Dendritic cell treated with granulocyte-macrophage colony-stimulating factor and Interleukin-4, amounts not matched to agents 40 ng/mL and 50 ng/mL, for 4 days (primary cell): ENCODE results near the gene EPHA6.

Experiments used
- H3K27ac Mint-ChIP-seq: one replicate; pipeline ENCODE4 v1.8.0; 2022; ENCODE audit warnings: mild to moderate bottlenecking, mixed read lengths
- H3K27me3 Mint-ChIP-seq: one replicate; pipeline ENCODE4 v1.8.0; 2022; ENCODE audit warnings: mild to moderate bottlenecking, mixed read lengths
- H3K36me3 Mint-ChIP-seq: one replicate; pipeline ENCODE4 v1.8.0; 2022; ENCODE audit warnings: low read depth, mixed read lengths
- H3K4me1 Mint-ChIP-seq: one replicate; pipeline ENCODE4 v1.8.0; 2022; ENCODE audit warnings: low read depth, mixed read lengths
- H3K4me3 Mint-ChIP-seq: one replicate; pipeline ENCODE4 v1.8.0; 2022; ENCODE audit warnings: mild to moderate bottlenecking, moderate library complexity, mixed read lengths
- H3K9me3 Mint-ChIP-seq: one replicate; pipeline ENCODE4 v1.8.0; 2022; ENCODE audit warnings: mixed read lengths
- intact Hi-C: fragments of 100-400 bp; cut with micrococcal nuclease; formaldehyde crosslinking; loops from one replicate; pipeline ENCODE4 v1.15.0; 2022

Gene EPHA6

DNA sequence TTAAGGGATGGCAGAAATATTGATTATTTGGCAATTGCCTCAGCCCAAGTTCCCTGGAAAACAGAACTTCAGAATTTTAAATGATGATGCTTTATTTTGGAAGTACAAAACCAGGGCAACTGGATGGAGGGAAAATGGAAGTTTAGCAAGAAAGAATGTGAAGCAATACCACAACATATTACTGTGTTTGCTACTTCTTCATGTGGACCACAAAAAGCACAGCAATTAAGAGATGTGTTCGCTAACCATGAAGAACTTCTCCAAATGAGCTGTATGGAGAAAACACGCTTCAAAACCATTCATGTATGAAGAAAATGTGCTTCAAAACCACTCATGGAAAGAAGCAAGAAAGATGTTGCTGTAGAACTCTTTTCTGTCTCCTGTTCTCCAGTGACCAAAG is 885.5 kb downstream of the EPHA6 start:
- Mint-ChIP-seq H3K4me3 (no peak overlapping the region), H3K9me3 (no peaks in the 10 kb centered on the region), H3K4me1 (no peaks in the 10 kb centered on the region), H3K27me3 (no peaks in the 10 kb centered on the region), H3K36me3 (no peaks in the 10 kb centered on the region), H3K27ac (no peak overlapping the region)
- intact Hi-C loops, result no loop called here

- Mint-ChIP-seq H3K4me1 (no peaks in the 10 kb centered on the region), H3K27ac (no peak overlapping the region), H3K4me3 (no peak overlapping the region), H3K27me3 (no peaks in the 10 kb centered on the region), H3K36me3 (no peaks in the 10 kb centered on the region), H3K9me3 (no peaks in the 10 kb centered on the region)
- intact Hi-C loops, result no loop called here
These were observed 891.4 kb downstream of the EPHA6 start for GRCh38 chr3:97705764-97706163.

GRCh38 chr3:97706226-97706625 is 891.8 kb downstream of the EPHA6 start:
- Mint-ChIP-seq H3K9me3 (no peaks in the 10 kb centered on the region), H3K4me1 (no peaks in the 10 kb centered on the region), H3K27ac (no peak overlapping the region), H3K27me3 (no peaks in the 10 kb centered on the region), H3K36me3 (no peaks in the 10 kb centered on the region), H3K4me3 (no peak overlapping the region)
- intact Hi-C loops, result no loop called here

DNA sequence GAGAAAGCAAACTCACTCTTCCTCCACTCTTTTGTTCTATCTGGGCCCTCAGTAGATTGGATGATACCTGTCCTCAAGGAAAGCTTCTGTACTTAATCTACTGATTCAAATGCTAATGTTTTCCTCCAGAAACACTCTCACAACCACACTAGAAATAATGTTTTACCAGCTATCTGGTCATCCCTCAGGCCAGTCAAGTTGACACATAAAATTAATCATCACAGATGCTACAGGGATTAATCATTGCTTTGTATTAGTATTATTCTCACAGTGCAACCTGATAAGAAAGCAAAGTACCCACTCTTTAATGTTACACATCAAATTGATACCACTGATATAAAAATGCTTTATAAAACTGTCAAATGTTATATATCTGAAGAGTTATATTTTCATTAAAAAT is 897.3 kb downstream of the EPHA6 start:
- Mint-ChIP-seq H3K4me1 (no peaks in the 10 kb centered on the region), H3K27me3 (no peaks in the 10 kb centered on the region), H3K9me3 (no peaks in the 10 kb centered on the region), H3K4me3 (no peak overlapping the region), H3K27ac (no peak overlapping the region), H3K36me3 (no peaks in the 10 kb centered on the region)
- intact Hi-C loops, result no loop called here

GRCh38 chr3:97712919-97713318 is 898.5 kb downstream of the EPHA6 start:
- intact Hi-C loops, result no loop called here
- Mint-ChIP-seq H3K36me3 (no peaks in the 10 kb centered on the region), H3K9me3 (no peaks in the 10 kb centered on the region), H3K4me1 (no peaks in the 10 kb centered on the region), H3K27ac (no peak overlapping the region), H3K27me3 (no peaks in the 10 kb centered on the region), H3K4me3 (no peak overlapping the region)

DNA sequence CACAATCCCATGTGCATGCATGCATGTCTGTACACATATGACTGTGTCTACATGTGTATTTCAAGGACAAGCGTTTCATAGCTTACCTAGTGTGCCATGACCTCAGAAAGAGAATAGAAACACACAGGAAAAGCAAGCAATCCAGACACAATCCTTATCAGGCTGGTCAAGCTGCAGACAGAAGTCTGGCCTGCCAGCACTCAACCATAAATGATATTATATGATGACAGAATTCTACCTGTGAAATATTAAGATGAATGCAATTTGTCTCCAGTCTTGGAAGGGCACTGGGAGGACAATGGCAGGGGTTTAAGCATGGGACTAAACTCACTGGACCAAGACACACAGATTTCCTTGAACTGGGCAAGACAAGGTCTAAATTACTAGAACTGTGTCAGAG is 899.2 kb downstream of the EPHA6 start:
- Mint-ChIP-seq H3K9me3 (no peaks in the 10 kb centered on the region), H3K36me3 (no peaks in the 10 kb centered on the region), H3K27ac (no peak overlapping the region), H3K27me3 (no peaks in the 10 kb centered on the region), H3K4me1 (no peaks in the 10 kb centered on the region), H3K4me3 (no peak overlapping the region)
- intact Hi-C loops, result no loop called here

- H3K27ac Mint-ChIP-seq, result no peak overlapping the region
- H3K4me1 Mint-ChIP-seq, result no peaks in the 10 kb centered on the region
- intact Hi-C loops, result no loop called here
- no peaks in the 10 kb centered on the region for H3K36me3 Mint-ChIP-seq
- H3K4me3 Mint-ChIP-seq, result no peak overlapping the region
- H3K27me3 Mint-ChIP-seq, result no peaks in the 10 kb centered on the region
- no peaks in the 10 kb centered on the region for H3K9me3 Mint-ChIP-seq
These were observed 904.9 kb downstream of the EPHA6 start for GRCh38 chr3:97719156-97719821.

DNA sequence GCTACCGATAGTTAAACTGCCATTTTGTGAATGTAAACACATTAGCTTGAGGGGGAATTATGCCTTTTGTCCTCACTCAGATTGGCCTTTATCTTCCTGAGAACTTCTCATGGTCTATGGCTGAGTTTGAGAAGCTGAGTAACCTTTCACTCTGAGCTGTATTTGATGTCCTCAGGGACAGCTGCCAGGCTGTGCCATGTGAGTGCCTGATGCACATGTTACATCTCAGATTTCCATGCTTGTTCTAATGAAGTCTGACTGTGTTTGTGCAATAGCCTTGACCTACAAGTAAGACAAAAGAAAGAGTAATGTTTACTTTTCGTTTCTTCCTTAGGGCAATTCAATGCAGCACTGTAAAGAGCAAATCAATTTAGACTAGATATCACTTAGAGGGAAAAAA is 906.0 kb downstream of the EPHA6 start:
- no peaks in the 10 kb centered on the region for H3K9me3 Mint-ChIP-seq
- no peak overlapping the region for H3K4me3 Mint-ChIP-seq
- no peaks in the 10 kb centered on the region for H3K4me1 Mint-ChIP-seq
- no peak overlapping the region for H3K27ac Mint-ChIP-seq
- no peaks in the 10 kb centered on the region for H3K27me3 Mint-ChIP-seq
- H3K36me3 Mint-ChIP-seq, result no peaks in the 10 kb centered on the region
- intact Hi-C loops, result no loop called here

DNA sequence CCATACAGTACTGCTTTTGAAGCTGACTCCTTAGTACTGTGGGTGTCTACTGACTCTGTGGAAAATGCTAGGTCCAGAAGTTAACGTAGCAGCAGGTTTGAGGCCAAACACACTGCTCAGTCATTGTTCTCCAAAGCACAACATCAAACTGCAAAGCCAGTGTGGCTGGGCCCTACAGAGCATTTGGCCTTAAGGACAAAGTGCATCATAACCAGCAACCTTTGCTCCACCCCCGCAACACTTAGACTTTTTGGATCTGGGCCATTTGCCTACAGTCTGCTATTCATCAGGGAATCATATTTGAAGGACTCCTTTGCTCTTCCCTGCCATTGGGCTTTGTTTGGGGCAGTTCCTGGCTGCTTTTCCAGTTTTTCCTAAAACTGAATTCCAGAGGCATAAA is 907.1 kb downstream of the EPHA6 start:
- no peak overlapping the region for H3K27ac Mint-ChIP-seq
- intact Hi-C loops, result no loop called here
- no peaks in the 10 kb centered on the region for H3K27me3 Mint-ChIP-seq
- no peaks in the 10 kb centered on the region for H3K9me3 Mint-ChIP-seq
- H3K4me3 Mint-ChIP-seq, result no peak overlapping the region
- H3K36me3 Mint-ChIP-seq, result no peaks in the 10 kb centered on the region
- H3K4me1 Mint-ChIP-seq, result no peaks in the 10 kb centered on the region

GRCh38 chr3:97736928-97737327 is 922.5 kb downstream of the EPHA6 start:
- intact Hi-C loops, result no loop called here
- no peak overlapping the region for H3K4me3 Mint-ChIP-seq

DNA sequence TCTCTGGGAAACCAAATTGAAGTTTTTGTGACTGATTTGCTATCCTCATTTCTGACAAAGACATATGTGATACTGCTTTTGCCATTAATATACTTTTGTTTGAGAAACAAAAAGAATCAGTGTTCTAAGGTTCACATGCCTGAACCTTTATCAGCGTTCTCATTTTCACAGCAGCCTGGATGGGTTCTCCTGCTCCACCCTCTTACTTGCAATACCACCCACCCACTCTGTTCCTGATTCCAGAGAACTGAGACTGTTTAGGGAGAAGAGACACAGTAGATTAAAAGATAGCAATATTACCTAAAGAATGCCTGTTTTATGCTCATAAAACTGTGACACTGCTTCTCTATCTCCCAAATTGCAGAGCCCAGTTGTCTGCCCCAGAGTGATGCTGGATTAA is 924.4 kb downstream of the EPHA6 start:
- Mint-ChIP-seq H3K27ac (no peak overlapping the region), H3K36me3 (no peaks in the 10 kb centered on the region), H3K27me3 (peaks cover 2% of the 10 kb centered on the region), H3K4me1 (no peaks in the 10 kb centered on the region), H3K4me3 (no peak overlapping the region), H3K9me3 (no peaks in the 10 kb centered on the region)
- intact Hi-C loops, result no loop called here

More at GRCh38 chr3:97736928-97737327, 922.5 kb downstream of the EPHA6 start:
- no peaks in the 10 kb centered on the region for H3K4me1 Mint-ChIP-seq
- H3K27me3 Mint-ChIP-seq, result peaks cover 2% of the 10 kb centered on the region
- no peaks in the 10 kb centered on the region for H3K36me3 Mint-ChIP-seq
- no peak overlapping the region for H3K27ac Mint-ChIP-seq
- H3K9me3 Mint-ChIP-seq, result no peaks in the 10 kb centered on the region

GRCh38 chr3:97742036-97742435 is 927.6 kb downstream of the EPHA6 start:
- no peaks in the 10 kb centered on the region for H3K36me3 Mint-ChIP-seq
- no peaks in the 10 kb centered on the region for H3K4me1 Mint-ChIP-seq
- H3K4me3 Mint-ChIP-seq, result no peak overlapping the region
- intact Hi-C loops, result no loop called here
- no peak overlapping the region for H3K27ac Mint-ChIP-seq
- H3K9me3 Mint-ChIP-seq, result no peaks in the 10 kb centered on the region
- peaks cover 2% of the 10 kb centered on the region for H3K27me3 Mint-ChIP-seq

GRCh38 chr3:97744289-97744688 is 929.9 kb downstream of the EPHA6 start:
- H3K9me3 Mint-ChIP-seq, result no peaks in the 10 kb centered on the region
- no peaks in the 10 kb centered on the region for H3K4me1 Mint-ChIP-seq
- H3K4me3 Mint-ChIP-seq, result no peak overlapping the region
- H3K27ac Mint-ChIP-seq, result no peak overlapping the region
- H3K27me3 Mint-ChIP-seq, result no peaks in the 10 kb centered on the region
- intact Hi-C loops, result no loop called here
- no peaks in the 10 kb centered on the region for H3K36me3 Mint-ChIP-seq

DNA sequence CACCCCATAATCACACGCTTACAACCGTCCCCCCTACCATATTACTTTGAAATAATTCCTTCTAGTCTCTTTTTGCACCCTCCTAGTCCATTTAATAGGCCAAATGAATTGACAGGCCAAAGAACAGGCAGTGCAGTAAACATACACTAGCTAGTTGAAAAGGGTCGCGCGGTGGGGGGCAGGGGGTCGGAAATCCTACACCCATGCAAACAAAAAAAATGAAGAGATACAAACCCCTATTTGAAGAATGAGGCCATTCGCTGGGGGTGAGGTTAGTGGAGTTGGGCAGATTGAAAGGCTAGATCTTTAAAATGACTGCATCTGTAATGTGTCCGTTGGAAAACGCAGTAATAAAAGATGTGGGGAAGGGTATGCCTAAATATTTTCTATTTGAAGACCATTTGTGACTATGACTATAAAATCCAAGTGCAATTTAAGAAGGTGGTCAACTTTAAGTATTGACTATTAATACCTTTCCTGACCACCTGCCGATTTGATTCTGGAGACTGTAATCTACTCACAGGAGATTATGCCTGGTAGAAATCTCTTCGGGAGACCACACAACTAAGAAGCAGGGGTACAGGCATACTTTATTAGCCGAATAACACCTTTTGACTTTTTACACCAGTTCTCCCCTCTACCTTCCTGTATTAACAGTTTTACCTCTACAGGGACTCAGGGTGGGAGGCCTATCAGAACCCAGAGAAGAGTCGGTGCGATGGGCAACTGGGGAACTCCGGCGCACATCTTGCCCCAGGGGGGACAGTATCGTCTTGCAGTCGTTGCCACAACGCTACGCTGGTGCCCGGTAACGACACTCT is 949.4 kb downstream of the EPHA6 start:
- Mint-ChIP-seq H3K4me3 (peak overlapping the region; percentile 98), H3K27me3 (peaks cover 6% of the 10 kb centered on the region), H3K36me3 (peaks cover 9% of the 10 kb centered on the region), H3K4me1 (peaks cover 21% of the 10 kb centered on the region), H3K27ac (peak overlapping the region; percentile 88), H3K9me3 (no peaks in the 10 kb centered on the region)
- intact Hi-C loops, result loop anchor here (2.0 to 5.0 kb wide), 2 partner anchors 759 to 1139 kb away; partner anchors contain the start of genes CLDND1 and DCBLD2
